ENCODE measurements around the gene LMBRD1.

The LMBRD1 gene

GRCh38 chr6:69796642-69797390 is at the start of gene LMBRD1 (continued):
- peak; percentile 97 for TF ChIP-seq CTCF (tag by site-specific recombination; IDR thresholded peaks at IDR 0.05)
- TF ChIP-seq ZNF324 (tag by site-specific recombination; IDR thresholded peaks at IDR 0.05): 0 out of 2 replicates have a peak, but pooled peaks have one; percentile 41
- TF ChIP-seq SP7 (tag by site-specific recombination; IDR thresholded peaks at IDR 0.05): peak; percentile 76; the same call in 1 of the 2 replicates
- TF ChIP-seq GLI4 (tag by site-specific recombination; IDR thresholded peaks at IDR 0.05): no peak
- peak; percentile 19; the same call in 1 of the 2 replicates for TF ChIP-seq ZBTB17 (tag by site-specific recombination; IDR thresholded peaks at IDR 0.05)
- no peak for TF ChIP-seq ZNF146 (tag by site-specific recombination; IDR thresholded peaks at IDR 0.05)
- TF ChIP-seq ZNF692 (tag by site-specific recombination; IDR thresholded peaks at IDR 0.05): peak; percentile 51
- TF ChIP-seq ZIC2 (tag by site-specific recombination; IDR thresholded peaks at IDR 0.05): peak; percentile 30; the same call in 1 of the 2 replicates
- TF ChIP-seq YY1 (tag by site-specific recombination; IDR thresholded peaks at IDR 0.05): peak; percentile 60; the same call in 1 of the 2 replicates
- no peak for TF ChIP-seq ZNF830 (tag by site-specific recombination; IDR thresholded peaks at IDR 0.05; ENCODE audit: low read depth)
- TF ChIP-seq KLF7 (tag by site-specific recombination; IDR thresholded peaks at IDR 0.05; ENCODE audit: borderline replicate concordance): peak; percentile 47; the same call in 1 of the 2 replicates
- TF ChIP-seq ZNF561 (tag by site-specific recombination; IDR thresholded peaks at IDR 0.05; ENCODE audit: borderline replicate concordance): 0 out of 2 replicates have a peak, but pooled peaks have one; percentile 57
- no peak for TF ChIP-seq ZNF501 (tag by site-specific recombination; IDR thresholded peaks at IDR 0.05)
- TF ChIP-seq ZNF24 (tag by site-specific recombination; IDR thresholded peaks at IDR 0.05): peak; percentile 32; the same call in 1 of the 2 replicates
- peak; percentile 76; the same call in 1 of the 2 replicates for TF ChIP-seq KLF17 (tag by site-specific recombination; IDR thresholded peaks at IDR 0.05)
- peak; percentile 79 for TF ChIP-seq KLF1 (tag by site-specific recombination; IDR thresholded peaks at IDR 0.05)
- no peak for TF ChIP-seq ZNF132 (tag by site-specific recombination; IDR thresholded peaks at IDR 0.05; ENCODE audit: borderline replicate concordance)
- no peak; the same call in 1 of the 2 replicates for TF ChIP-seq GLIS1 (tag by site-specific recombination; IDR thresholded peaks at IDR 0.05)
- no peak for TF ChIP-seq ZNF510 (tag by site-specific recombination; IDR thresholded peaks at IDR 0.05; ENCODE audit: insufficient replicate concordance)

- H3K36me3 ChIP-seq (ENCODE audit: control insufficient read depth in 2 of 2, insufficient read depth in 1 of 2, low read length in 2 of 2): no peaks in the 10 kb centered on the region
- no peak overlapping the region for H3K4me3 ChIP-seq (ENCODE audit: low read depth, low read length)
- H3K4me1 ChIP-seq (ENCODE audit: control insufficient read depth, insufficient read depth, low read length): 0 out of 2 replicates have a peak, but pooled peaks cover 2% of the 10 kb centered on the region
- CTCF ChIA-PET: interaction anchor here (1.1 kb wide), 1 partner anchor 12 kb away, joined by 3 read pairs; no protein-coding TSS in a partner anchor
- no peaks in the 10 kb centered on the region for H3K9me3 ChIP-seq (ENCODE audit: control insufficient read depth, insufficient read depth, low read depth, low read length)
- POLR2A ChIA-PET: no interaction called here
- H3K27ac ChIP-seq (ENCODE audit: extremely low read depth, low read depth, low read length): no peak overlapping the region
- TF ChIP-seq ZBTB44 (tag by site-specific recombination; IDR thresholded peaks at IDR 0.05) (no peak), CTCF (tag by site-specific recombination; IDR thresholded peaks at IDR 0.05) (no peak), ZNF37A (tag by site-specific recombination; IDR thresholded peaks at IDR 0.05) (no peak), KLF16 (tag by site-specific recombination; IDR thresholded peaks at IDR 0.05) (no peak), ZBTB20 (tag by site-specific recombination; IDR thresholded peaks at IDR 0.05) (no peak), ZNF626 (tag by site-specific recombination; IDR thresholded peaks at IDR 0.05) (no peak), ZFP41 (tag by site-specific recombination; IDR thresholded peaks at IDR 0.05; ENCODE audit: borderline replicate concordance) (no peak), ZNF311 (tag by site-specific recombination; IDR thresholded peaks at IDR 0.05; ENCODE audit: borderline replicate concordance) (no peak), ZNF76 (tag by site-specific recombination; IDR thresholded peaks at IDR 0.05; ENCODE audit: borderline replicate concordance, low read depth) (no peak), ZNF350 (tag by site-specific recombination; IDR thresholded peaks at IDR 0.05) (no peak), ZNF248 (tag by site-specific recombination; IDR thresholded peaks at IDR 0.05) (no peak)
These were observed 49.5 kb upstream of the LMBRD1 start for GRCh38 chr6:69846312-69846711.
